Panc1 (cell line): ENCODE data around the gene TROAP. TPM values are rescaled to one million over a fixed set of nuclear protein-coding genes. Genes with fewer than 3 reads are reported as not detected.
"Not testable (repeated sequence)": the region's sequence is repeated elsewhere in the genome, so short reads cannot be mapped to it uniquely, and the experiment has no call there.

ENCODE experiments used
- ATAC-seq: fragments of 200-7000 bp; cut with Tn5 transposase; 2 replicates; pipeline ENCODE4 v1.9.1; 2020; ENCODE audit warnings: mild to moderate bottlenecking, moderate library complexity
- BruUV-seq: library from RNA; stranded (reverse); fragments of 400-500 nt; replicated peaks from 2 replicates; lab custom pipeline; 2021; lab: Mats Ljungman, UMichigan
- CTCF ChIA-PET: fragments of 300-600 bp; sonication (Branson Sonifier 250); formaldehyde crosslinking; loops from one replicate; lab custom pipeline; 2022; ENCODE audit warnings: antibody characterized with exemption; lab: Charles Lee
- POLR2A ChIA-PET: fragments of 300-600 bp; sonication (Branson Sonifier 250); formaldehyde crosslinking; loops from one replicate; lab custom pipeline; 2022; ENCODE audit warnings: antibody characterized with exemption; lab: Charles Lee
- DNase-seq: peaks from one replicate; pipeline ENCODE4 v3.0.0-alpha.2; 2010; ENCODE audit warnings: low read depth, low spot score
- H3K27ac ChIP-seq: 2 replicates; pipeline ENCODE4 v1.5.1; 2011; ENCODE audit warnings: mild to moderate bottlenecking, low read length, inconsistent platforms
- H3K27me3 ChIP-seq: fragments of 200-500 bp; sonication (Bioruptor generic); 2 replicates; pipeline ENCODE4 v1.6.0; 2014; ENCODE audit warnings: low read length, inconsistent platforms; ENCODE audit not compliant: control insufficient read depth, insufficient read depth
- H3K36me3 ChIP-seq: fragments of 200-500 bp; sonication (Bioruptor generic); 2 replicates; pipeline ENCODE4 v1.5.1; 2014; ENCODE audit warnings: inconsistent platforms, mild to moderate bottlenecking, low read length, moderate library complexity; ENCODE audit not compliant: control insufficient read depth, insufficient read depth
- H3K4me1 ChIP-seq: 2 replicates; pipeline ENCODE4 v1.5.1; 2011; ENCODE audit warnings: inconsistent platforms, mild to moderate bottlenecking, low read length, moderate library complexity; ENCODE audit not compliant: control insufficient read depth, insufficient read depth
- H3K4me3 ChIP-seq, 2 experiments: 2 replicates each; pipeline ENCODE4 v1.5.1; 2011 to 2012; ENCODE audit warnings: low read depth in 2 of 2, low read length in 2 of 2, mild to moderate bottlenecking in 2 of 2, inconsistent platforms in 1 of 2, moderate library complexity in 1 of 2
- H3K9me3 ChIP-seq: fragments of 200-500 bp; sonication (Bioruptor generic); 2 replicates; pipeline ENCODE4 v1.5.1; 2014; ENCODE audit warnings: low read depth, mild to moderate bottlenecking, inconsistent platforms, low read length, moderate library complexity; ENCODE audit not compliant: control insufficient read depth, insufficient read depth
- CTCF ChIP-seq: fragments of 450-650 bp; IDR thresholded peaks from 2 replicates; pipeline ENCODE4 v1.5.1; 2017; ENCODE audit warnings: mild to moderate bottlenecking
- POLR2AphosphoS5 ChIP-seq: IDR thresholded peaks from 2 replicates; pipeline ENCODE4 v1.6.1; 2012; ENCODE audit warnings: mild to moderate bottlenecking, low read depth, low read length, moderate library complexity
- SIN3A ChIP-seq: IDR thresholded peaks from 2 replicates; pipeline ENCODE4 v1.6.1; 2012; ENCODE audit warnings: low read depth, mild to moderate bottlenecking, low read length, moderate library complexity, borderline replicate concordance; ENCODE audit not compliant: insufficient read depth
- TCF7L2 ChIP-seq: IDR thresholded peaks from 2 replicates; pipeline ENCODE4 v1.6.1; 2011; ENCODE audit warnings: mild to moderate bottlenecking, low read depth, low read length, inconsistent platforms
- in situ Hi-C: cut with HindIII; loops from 2 replicates; pipeline ENCODE4 v1.10.0; 2016; ENCODE audit warnings: low sequenced_read_pairs, low pct_unique_long_range_greater_than_20kb
- intact Hi-C: fragments of 100-400 bp; cut with micrococcal nuclease; formaldehyde crosslinking; loops from one replicate; pipeline ENCODE4 v1.10.0; 2022; ENCODE audit not compliant: unreplicated experiment
- total RNA-seq: library from RNA; stranded (reverse); gene quantifications from one replicate; pipeline ENCODE4 v1.2.1, GENCODE V29; 2021; ENCODE audit not compliant: unreplicated experiment
- TF ChIP-seq, protein P1 (sequence below), 2 experiments: IDR thresholded peaks; 2 replicates each; pipeline ENCODE4 v1.6.1; 2011 to 2012; ENCODE audit warnings: low read depth in 2 of 2, control low read depth in 1 of 2, low read length in 1 of 2, mild to moderate bottlenecking in 1 of 2, moderate library complexity in 1 of 2; ENCODE audit not compliant: insufficient read depth in 1 of 2

TROAP gene
- total RNA-seq, 1 experiment from 2014 or later, result 50.0 TPM

DNA sequence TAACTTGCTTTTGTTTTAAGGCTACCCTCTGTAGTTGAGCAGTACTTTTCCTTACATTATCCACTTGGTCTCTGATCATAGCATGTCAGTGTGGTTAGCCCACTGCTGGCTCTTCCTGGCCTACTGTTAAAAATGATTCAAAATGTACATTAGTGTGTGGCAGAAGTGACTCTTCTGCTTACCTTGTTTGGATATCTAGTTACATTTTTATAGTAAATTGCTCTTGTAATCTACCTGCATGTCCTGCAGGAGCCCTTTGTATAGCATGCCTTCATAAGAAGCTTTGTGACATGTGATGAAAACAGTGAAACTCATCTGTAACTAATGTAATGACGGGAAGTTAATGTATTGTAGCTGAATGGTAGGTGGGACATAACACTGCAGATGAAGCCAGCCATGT is 52.4 kb downstream of the TROAP start:
- ATAC-seq (no peak; the same call in 1 of the 2 replicates), DNase-seq (no peak)
- H3K36me3 ChIP-seq, result no peaks in the 10 kb centered on the region
- in situ Hi-C loops (no loop called here), intact Hi-C loops (no loop called here)
- ChIA-PET POLR2A (no interaction called here), CTCF (no interaction called here)
- H3K27ac ChIP-seq, result no peak overlapping the region
- no peaks in the 10 kb centered on the region for H3K9me3 ChIP-seq
- TF ChIP-seq CTCF (no peak), TCF7L2 (no peak), SIN3A (no peak)
- H3K4me1 ChIP-seq, result no peaks in the 10 kb centered on the region
- H3K4me3 ChIP-seq, result no peak overlapping the region
- TSS peak; percentile 34 for BruUV-seq
- H3K27me3 ChIP-seq, result no peaks in the 10 kb centered on the region

DNA sequence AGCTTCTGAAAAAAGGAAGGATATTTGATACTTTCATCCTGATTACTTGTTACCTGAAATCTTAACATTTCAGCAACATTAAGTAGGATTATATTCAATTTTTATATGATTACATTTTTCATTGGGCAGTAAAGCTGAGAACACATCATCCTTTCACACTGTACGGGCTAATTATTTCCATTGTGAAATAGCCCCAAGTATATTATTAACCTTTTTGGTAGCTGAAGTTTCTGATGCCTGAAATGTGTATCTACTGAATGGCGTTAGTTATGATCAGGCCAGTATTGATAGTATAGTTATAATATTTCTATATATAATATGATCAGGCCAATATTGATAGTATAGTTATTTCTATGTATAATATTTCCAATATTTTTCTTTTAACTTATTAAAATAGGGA is 54.3 kb downstream of the TROAP start:
- Histone ChIP-seq H3K4me3 (no peak overlapping the region), H3K27ac (no peak overlapping the region), H3K27me3 (no peaks in the 10 kb centered on the region), H3K4me1 (no peaks in the 10 kb centered on the region), H3K9me3 (no peaks in the 10 kb centered on the region), H3K36me3 (no peaks in the 10 kb centered on the region)
- no peak for ATAC-seq
- in situ Hi-C loops (no loop called here), intact Hi-C loops (no loop called here)
- ChIA-PET POLR2A (no interaction called here), CTCF (interaction anchor here (0.5 to 0.6 kb wide), 2 partner anchors 11 to 139 kb away, joined by 3 read pairs; no protein-coding TSS in a partner anchor)
- BruUV-seq, result TSS peak; percentile 24
- no peak for DNase-seq
- TF ChIP-seq TCF7L2 (no peak), POLR2AphosphoS5 (no peak), CTCF (no peak), SIN3A (no peak)
- TF ChIP-seq, protein P1, sequence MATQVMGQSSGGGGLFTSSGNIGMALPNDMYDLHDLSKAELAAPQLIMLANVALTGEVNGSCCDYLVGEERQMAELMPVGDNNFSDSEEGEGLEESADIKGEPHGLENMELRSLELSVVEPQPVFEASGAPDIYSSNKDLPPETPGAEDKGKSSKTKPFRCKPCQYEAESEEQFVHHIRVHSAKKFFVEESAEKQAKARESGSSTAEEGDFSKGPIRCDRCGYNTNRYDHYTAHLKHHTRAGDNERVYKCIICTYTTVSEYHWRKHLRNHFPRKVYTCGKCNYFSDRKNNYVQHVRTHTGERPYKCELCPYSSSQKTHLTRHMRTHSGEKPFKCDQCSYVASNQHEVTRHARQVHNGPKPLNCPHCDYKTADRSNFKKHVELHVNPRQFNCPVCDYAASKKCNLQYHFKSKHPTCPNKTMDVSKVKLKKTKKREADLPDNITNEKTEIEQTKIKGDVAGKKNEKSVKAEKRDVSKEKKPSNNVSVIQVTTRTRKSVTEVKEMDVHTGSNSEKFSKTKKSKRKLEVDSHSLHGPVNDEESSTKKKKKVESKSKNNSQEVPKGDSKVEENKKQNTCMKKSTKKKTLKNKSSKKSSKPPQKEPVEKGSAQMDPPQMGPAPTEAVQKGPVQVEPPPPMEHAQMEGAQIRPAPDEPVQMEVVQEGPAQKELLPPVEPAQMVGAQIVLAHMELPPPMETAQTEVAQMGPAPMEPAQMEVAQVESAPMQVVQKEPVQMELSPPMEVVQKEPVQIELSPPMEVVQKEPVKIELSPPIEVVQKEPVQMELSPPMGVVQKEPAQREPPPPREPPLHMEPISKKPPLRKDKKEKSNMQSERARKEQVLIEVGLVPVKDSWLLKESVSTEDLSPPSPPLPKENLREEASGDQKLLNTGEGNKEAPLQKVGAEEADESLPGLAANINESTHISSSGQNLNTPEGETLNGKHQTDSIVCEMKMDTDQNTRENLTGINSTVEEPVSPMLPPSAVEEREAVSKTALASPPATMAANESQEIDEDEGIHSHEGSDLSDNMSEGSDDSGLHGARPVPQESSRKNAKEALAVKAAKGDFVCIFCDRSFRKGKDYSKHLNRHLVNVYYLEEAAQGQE (IDR thresholded peaks at IDR 0.05; ENCODE audit: insufficient read depth in 1 of 2, low read depth in 2 of 2, low read length in 1 of 2), result no peak

- H3K4me3 ChIP-seq, H3K27me3 ChIP-seq, H3K36me3 ChIP-seq, BruUV-seq, H3K9me3 ChIP-seq, CTCF ChIA-PET, intact Hi-C loops, in situ Hi-C loops, DNase-seq, POLR2A ChIA-PET, H3K27ac ChIP-seq, H3K4me1 ChIP-seq, ATAC-seq: not testable (repeated sequence)
These were observed 57.1 kb downstream of the TROAP start for GRCh38 chr12:49380184-49380583.

Other genes with a start within 250 kb of the TROAP start
- gene DHH, start 228.5 kb upstream of the TROAP start, total RNA-seq, result 1.9 TPM
- gene LMBR1L, start 212.4 kb upstream of the TROAP start, total RNA-seq, result 34.4 TPM
- 1,275 TPM for gene TUBA1B, start 191.9 kb upstream of the TROAP start, total RNA-seq
- gene TUBA1A, start 134.2 kb upstream of the TROAP start, total RNA-seq, result 133 TPM
- 524 TPM for gene TUBA1C, start 58.2 kb upstream of the TROAP start, total RNA-seq
- 0.39 TPM for gene PRPH, start 28.1 kb upstream of the TROAP start, total RNA-seq
- gene C1QL4, start 13.9 kb downstream of the TROAP start, total RNA-seq, result 2.1 TPM
- 1.9 TPM for gene DNAJC22, start 23.6 kb downstream of the TROAP start, total RNA-seq
- 56.3 TPM for gene SPATS2, start 44.2 kb downstream of the TROAP start, total RNA-seq
- 0.64 TPM for gene KCNH3, start 215.8 kb downstream of the TROAP start, total RNA-seq
- gene MCRS1, start 244.9 kb downstream of the TROAP start, total RNA-seq, result 88.6 TPM